DMS79 treated with DMSO at 0.1 percent for 48 hours (cell line): ENCODE measurements around the gene KRTAP1-5.
"Not testable (repeated sequence)": the region's sequence is repeated elsewhere in the genome, so short reads cannot be mapped to it uniquely, and the experiment has no call there.

Experiments used
- DNase-seq: peaks from one replicate; lab custom pipeline; 2025; lab: John Stamatoyannopoulos, UW

KRTAP1-5 gene

DNA sequence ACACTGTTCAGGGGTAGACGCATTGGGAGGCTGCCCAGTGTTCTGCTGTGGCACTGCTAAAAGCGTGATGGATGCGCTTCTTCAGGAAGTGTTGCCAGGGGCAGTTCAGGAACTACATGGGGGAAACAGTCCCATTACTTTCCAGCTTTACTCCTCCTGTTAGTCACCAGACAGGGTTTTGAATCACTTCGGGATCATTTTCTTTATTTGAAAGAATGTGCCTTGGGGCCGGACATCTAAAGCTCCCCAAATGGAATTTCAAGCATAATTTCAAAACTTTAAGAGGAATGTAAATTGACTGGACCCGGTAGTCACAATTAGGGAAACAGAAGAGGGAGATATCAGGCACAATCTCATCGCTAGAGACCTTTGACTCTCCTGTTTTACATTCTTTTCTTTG, 21.4 kb upstream of the KRTAP1-5 start:
- no peak for DNase-seq

DNA sequence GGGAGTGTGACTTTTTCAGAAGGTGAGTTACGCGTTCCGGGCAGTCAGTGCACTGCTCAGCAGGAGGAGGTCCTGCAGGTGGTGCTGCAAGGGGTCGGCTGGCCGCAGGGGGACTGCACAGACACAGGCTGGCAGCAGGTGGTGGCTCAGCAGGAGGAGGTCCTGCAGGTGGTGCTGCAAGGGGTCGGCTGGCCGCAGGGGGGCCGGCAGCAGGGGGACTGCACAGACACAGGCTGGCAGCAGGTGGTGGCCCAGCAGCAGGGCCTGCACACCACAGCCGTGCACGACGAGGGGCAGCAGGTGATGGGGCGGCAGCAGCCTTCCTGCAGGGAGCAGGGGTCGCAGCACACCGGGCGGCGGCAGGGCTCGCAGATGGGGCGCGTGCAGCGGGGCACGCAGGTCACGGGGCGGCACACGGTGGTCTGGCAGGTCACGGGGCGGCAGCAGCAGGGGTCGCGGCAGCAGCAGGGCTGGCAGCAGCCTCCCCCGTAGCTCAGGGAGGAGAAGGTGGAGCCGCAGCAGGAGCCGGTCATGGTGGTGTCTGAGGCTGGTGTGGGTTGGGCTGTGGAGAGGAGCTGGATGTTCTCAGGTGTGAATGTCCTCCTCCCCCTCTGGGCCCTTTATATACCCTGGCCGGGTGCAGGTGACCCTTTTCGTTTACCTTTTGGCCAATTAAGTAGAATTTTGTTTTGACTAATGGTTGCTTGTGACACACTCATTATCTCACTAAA, 19.9 kb upstream of the KRTAP1-5 start, which contains the start of gene KRTAP2-1:
TSS of gene KRTAP2-1 (minus strand) at position 582 of the 731 bp plus-strand sequence. CDS start at position 533, 49 bp downstream.
- not testable (repeated sequence) for DNase-seq

DNA sequence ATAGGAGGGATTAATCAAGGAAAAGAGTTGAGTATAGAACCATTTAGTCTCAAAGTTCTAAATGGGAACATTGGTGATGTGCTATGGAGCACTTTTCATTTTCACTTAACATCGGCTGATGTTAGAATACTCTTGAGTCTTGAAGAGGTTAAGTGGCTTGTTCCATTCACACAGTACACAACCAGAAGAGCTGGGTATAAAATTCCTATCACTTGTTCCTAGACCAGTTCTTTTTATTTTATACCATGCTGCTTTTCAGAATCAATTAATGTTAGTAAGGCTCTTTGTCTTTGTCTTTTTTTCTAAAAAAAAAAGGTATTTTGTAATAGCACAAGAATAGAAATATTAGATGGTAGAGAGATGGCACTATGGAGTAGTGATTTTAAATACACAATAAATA, 15.9 kb upstream of the KRTAP1-5 start:
- no peak for DNase-seq

DNA sequence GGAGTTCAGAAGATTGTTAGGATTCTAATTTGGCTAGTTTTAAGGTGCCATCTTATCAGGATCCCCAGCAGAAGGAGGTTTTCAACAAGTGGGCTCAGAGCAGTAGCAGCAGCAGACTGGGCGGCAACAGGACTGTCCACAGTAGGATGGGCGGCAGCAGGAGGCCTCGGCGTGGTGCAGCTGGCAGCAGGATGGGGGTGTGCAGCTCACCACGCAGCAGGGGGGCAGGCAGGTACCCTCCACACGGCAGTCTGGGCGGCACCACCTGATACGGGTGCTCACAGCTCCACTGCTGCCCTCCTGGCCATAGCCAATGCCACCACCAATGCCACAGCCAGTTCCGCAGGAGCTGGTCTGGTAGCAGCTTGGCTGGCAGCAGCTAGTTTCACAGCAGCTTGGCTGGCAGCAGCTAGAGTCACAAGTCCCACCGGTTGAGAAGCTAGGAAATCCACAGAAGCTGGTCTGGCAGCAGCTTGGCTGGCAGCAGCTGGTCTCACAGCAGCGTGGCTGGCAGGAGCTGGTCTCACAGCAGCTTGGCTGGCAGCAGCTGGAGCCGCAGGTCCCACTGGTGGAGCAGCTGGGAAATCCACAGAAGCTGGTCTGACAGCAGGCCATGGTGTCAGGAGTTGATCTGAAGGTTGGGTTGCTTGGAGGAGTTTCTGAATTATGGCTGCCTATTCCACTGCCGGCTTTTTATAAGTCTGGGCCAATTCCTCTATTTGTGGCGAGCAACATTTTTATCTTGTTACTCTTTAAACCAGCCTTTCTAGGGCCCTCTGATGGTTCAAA, 14.0 kb upstream of the KRTAP1-5 start, which contains the start of gene KRTAP1-1:
TSS of gene KRTAP1-1 (minus strand) at position 668 of the 789 bp plus-strand sequence. CDS start at position 615, 53 bp downstream.
- not testable (repeated sequence) for DNase-seq

DNA sequence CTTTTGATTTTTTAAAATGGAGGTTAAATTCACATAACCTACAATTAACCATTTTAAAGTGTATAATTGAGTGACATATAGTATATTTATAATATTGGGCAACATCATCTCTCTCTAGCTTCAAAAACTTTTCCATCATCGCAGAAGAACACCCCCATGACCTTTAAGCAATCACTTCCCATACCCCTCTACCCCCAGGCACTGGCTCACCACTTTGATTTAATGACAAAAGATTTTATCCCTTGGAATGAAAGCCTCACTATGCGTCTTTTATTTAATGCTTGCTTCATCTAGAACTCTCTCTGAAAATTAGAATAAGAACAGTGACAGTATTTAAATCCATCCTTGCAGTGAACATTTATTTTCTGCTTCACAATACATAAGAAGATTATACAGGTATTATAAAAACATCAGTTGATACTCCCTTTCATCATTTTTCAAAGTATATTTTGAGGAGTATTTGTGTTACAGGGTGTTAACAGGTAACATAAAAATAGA, 10.9 kb upstream of the KRTAP1-5 start:
- DNase-seq, result no peak

DNA sequence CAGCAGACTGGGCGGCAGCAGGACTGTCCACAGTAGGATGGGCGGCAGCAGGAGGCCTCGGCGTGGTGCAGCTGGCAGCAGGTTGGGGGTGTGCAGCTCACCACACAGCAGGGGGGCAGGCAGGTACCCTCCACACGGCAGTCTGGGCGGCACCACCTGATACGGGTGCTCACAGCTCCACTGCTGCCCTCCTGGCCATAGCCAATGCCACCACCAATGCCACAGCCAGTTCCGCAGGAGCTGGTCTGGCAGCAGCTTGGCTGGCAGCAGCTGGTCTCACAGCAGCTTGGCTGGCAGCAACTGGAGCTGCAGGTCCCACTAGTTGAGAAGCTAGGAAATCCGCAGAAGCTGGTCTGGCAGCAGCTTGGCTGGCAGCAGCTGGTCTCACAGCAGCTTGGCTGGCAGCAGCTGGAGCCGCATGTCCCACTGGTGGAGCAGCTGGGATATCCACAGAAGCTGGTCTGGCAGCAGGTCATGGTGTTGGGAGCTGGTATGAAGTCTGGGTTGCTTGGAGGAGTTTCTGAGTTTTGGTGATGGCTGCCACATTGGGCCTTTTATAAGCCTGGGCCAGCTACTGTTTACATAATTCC, 7.4 kb upstream of the KRTAP1-5 start, which contains the start of gene KRTAP1-3:
TSS of gene KRTAP1-3 (minus strand) at position 529 of the 590 bp plus-strand sequence. CDS start at position 476, 53 bp downstream.
- DNase-seq, result not testable (repeated sequence)

DNA sequence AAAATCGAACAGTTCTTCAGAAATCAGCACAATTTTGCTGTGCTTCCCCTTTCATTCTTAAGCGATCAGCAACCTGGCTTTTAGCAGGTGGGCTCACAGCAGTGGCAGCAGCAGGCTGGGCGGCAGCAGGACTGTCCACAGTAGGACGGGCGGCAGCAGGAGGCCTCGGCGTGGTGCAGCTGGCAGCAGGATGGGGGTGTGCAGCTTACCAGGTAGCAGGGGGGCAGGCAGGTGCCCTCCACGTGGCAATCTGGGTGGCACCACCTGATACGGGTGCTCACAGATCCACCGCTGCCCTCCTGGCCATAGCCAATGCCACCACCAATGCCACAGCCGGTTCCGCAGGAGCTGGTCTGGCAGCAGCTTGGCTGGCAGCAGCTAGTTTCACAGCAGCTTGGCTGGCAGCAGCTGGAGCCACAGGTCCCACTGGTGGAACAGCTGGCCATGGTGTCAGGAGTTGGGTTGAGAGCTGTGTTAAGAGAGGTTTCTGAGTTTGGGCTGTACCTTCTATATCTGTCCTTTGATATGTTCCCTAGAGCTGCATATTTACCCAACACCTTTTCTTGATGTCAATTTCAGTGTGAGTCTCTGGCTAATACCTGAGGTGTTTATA, 2.7 kb upstream of the KRTAP1-5 start, which contains the start of gene KRTAP1-4:
TSS of gene KRTAP1-4 (minus strand) at position 563 of the 613 bp plus-strand sequence. CDS start at position 446, 117 bp downstream.
- DNase-seq, result no peak

DNA sequence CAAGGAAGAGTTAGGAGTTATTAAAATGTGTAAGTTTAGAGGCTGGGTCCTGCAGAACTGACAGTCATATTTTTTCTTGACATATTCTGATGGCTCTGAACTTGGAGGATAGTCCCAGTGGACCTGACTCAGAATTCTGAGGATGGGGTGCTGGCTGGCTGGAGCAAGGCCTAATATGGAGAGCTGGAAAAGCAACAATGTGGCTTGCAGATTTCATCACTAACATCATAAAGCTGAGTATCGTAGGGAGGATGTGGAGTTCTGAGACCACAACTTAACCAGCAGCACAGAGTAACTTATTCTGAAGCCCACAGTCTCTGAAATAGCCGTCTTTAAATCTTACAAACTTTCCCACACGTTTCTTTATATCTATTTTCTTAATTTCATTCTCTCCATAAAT, 2.3 kb downstream of the KRTAP1-5 start:
- DNase-seq, result no peak

DNA sequence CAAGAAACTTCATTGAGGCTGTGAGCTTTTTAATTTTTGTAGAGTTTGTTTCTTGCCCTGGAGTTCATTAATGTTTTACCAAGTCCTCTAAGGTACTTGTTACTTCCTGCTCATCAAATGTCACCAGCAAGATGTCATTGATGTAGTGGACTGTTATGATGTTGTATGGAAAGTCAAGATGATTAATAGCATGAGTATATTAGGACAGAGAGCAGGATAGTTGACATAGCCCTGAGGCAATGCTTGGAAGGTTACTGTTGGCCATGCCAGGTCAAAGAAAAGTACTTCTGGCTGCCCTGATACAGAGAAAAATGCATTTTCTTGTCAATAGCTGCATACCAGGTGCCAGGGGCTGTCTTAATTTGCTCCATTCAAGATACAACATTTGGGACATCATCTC, 6.7 kb downstream of the KRTAP1-5 start:
- DNase-seq, result no peak

DNA sequence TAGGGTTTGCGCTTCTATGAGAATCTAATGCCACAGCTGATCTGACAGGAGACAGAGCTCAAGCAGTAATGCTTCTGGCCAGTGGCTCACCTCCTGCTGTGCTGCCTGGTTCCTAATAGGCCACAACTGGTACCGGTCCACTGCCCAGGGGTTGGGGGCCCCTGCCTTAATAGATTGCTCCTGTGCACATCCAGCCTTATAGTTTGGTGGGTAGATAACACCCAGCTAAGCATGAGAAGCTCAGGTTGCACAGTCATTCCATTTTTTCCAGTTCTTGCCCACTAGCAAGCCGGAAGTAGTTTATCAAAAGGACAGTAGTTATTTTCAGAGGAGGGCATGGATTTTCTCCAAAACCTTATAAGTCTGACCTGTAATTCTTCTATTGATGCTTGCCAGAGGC, 7.6 kb downstream of the KRTAP1-5 start:
- no peak for DNase-seq

DNA sequence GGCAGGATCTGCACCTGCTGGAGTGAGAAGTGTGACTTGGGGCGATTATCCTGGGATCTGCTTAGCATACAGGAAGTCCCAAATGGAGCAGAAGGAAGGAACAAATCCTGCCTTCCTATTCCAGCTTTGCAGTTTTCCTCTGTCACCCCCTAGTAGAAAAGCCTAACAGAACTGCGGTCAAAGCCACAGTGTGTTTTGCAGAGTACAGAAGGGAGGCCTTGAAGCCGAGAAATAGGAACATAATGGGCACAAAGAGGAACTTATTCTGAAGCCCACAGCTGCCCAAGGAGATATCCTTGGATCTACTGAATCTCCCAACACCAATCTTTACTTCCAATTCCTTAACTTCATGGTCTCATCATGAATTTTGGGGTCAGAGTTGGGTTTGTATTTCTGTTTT, 8.5 kb downstream of the KRTAP1-5 start:
- DNase-seq, result no peak

DNA sequence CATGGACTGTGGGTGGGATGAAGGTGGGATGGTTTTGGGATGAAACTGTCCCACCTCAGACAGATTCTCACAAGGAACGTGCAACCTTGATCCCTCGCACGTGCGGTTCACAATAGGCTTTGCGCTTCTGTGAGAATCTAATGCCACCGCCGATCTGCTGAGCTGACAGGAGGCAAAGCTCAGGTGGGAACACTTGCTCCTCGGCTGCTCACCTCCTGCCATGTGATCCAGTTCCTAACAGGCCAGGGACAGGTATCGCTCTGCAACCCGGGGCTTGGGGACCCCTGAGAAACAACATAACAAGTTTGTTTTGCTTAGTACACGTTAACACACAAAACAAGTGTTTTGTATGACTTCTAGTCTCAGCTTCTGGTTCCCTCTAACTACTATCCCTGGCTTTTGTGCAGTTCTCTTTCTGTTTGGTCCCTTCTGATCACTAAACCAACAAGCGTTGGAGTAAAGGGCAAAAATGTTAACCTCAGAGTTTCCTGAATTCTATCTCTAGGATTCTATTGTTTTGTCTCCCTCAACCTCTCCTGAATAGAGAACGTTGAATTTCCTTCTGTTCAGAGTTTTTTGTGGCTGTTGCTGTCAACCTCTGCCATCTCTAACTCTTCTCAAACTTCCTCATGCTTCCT, 10.3 kb downstream of the KRTAP1-5 start:
- DNase-seq, result no peak

DNA sequence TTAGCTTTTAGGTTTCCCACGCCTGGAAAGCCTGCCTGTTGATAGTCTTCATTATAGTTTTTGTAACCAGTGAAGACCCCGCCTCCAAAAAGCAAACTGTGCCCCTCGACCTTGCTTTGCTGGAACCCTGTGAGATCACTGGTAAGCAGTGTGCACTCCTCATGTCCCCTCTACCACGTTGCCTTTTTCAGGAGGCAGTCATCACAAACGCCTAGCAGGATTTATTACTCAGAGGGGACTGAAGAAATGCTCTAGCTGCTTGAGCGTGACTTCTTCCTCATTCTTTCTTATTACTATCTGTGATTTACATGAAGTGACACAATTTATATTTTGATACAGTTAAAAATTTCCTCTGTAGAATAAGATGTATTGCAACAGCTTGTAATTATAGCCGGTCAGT, 11.6 kb downstream of the KRTAP1-5 start:
- DNase-seq, result no peak

DNA sequence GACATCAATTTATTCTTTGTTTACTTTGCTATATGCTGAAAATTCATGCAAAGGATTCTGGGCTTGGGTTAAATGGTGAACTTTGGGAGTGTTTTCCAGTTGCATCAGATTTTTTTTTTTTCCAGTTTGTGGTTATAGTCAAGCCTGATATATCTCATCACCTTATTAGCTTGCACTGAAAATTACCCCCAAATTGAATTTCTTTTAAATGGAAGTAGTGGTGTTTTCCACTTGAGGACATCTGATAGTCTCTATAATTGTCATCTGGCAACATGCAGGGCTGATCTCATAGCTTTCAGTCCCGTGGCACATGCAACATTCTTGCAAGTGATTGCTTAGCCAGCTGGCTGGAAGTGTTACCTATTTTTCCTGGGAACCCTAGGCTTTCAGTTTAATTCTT, 13.4 kb downstream of the KRTAP1-5 start:
- DNase-seq, result no peak

DNA sequence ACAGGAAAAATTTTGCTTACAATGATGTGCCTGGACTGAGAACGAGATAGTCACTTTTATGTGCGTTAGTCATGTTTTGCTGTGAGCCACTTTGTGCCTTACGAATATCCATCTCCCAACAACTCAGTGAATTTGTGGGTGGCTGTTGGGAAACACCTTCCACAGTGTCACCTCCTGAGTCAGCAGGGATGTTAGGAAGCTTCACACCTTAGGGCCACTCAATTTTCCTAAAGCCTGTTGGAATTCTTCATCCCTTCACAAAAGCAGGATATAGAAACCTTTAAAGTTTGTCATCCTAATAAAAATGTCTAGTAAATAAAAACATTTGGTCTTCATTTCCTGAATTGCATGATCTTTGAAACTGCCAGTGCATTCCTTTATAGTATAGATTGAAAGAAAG, 13.8 kb downstream of the KRTAP1-5 start:
- no peak for DNase-seq

DNA sequence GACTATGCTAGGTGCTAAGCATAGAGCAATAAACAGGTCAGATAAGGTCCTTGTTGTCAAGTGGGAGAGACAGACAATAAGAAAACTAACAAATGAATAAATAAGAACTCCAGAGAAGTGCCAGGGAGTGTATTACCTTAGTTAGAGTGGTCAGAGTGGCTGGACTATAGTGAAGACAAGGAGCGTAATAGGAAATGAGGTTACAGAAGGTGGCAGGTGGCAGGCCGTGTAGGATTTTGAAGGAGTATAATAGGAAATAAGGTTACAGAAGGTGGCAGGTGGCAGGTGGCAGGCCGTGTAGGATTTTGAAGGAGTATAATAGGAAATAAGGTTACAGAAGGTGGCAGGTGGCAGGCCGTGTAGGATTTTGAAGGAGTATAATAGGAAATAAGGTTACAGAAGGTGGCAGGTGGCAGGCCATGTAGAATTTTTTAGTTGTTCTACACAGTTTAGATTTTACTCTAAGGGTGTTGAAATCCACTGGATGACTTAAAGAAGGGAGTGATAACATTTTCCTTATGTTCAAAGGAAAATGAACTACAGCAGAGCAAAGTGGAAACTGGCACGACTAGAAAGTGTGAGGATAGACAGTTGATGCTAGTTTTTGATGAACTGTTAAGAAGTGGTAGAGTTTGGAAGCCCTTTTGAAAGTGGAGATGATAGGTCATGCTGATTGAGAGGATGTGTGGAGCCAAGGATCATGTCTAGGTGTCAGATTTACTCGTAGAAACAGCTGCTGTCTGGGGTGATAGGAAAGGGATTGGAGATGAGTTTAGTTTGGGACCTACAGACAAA, 14.5 kb downstream of the KRTAP1-5 start:
- DNase-seq, result no peak

DNA sequence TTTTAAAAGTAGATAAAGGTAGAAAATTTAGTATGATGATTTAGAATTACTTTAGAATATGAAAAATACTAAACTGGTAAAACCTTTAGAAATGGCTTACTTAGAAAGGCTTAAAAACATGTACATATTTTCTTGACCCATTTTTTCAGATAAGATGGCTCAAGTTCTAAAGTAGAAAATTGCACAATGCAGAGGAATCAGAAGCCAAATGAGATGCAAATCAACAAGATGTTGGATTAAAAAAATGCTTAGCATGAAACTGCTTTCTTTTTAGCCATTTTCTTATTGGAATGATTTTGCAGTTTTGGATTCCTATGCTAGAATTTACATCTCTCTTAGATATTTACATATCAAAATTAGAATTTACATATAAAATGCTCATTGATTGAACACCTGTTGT, 16.6 kb downstream of the KRTAP1-5 start:
- no peak for DNase-seq

DNA sequence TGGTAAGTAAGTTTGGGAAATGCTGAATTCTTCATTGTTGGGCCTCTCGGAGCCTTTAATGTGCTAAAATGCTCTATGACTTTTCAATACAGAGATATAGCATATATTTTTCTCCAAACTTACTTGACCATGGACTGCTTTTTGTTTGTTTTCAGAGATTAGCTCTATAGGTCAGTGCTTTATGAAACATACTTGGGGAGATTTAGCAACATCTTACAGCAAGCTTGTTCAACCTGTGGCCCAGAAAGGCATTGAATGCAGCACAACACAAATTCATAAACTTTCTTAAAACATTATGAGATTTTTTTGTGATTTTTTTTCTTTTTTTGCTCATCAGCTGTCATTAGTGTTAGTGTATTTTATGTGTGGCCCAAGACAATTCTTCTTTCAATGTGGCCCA, 17.1 kb downstream of the KRTAP1-5 start:
- no peak for DNase-seq

DNA sequence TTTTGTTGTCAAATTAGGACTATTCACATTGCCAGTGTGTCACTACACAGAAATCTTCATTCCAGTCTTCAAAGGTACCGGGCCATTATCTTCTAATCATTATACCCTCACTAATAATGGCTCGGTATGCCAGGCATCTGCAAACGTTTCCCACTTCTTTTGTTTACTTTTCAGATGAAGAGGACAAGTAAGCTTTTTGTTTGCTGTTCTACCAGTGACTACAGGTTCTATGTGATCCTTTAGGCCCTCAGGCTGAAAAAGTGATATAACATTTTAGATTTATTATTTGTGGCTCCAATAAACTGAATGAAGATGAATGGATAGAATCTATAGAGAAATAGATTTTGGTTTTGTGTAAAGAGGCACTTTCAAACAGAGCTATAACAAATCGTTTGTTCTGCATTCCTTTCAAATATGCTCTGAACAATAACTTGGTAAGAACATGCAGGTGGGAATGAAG, 17.7 kb downstream of the KRTAP1-5 start:
- DNase-seq, result peak; percentile 30

DNA sequence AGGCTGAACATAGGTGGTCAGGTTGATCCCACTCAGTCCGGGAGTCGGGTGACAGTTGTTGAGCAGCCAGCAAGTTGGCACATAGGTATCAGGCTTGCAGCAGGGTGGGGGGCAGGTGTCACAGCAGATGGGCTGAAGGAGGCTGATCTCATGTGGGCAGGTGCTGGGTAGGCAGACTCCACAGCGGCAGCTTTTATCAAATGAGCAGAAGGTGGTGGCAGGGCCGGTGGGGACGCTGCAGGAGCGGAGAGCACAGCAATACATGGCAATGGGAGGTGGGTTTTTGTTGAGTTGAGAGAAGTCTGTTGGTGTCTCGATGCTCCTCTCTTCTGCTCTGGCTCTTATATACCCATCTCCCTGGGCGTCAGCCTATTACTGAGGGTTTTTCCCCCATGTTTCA, 18.2 kb downstream of the KRTAP1-5 start, which contains the start of gene KRTAP3-1:
TSS of gene KRTAP3-1 (minus strand) at position 318 of the 400 bp plus-strand sequence. CDS start at position 264, 54 bp downstream.
- no peak for DNase-seq
